GM12878 (cell line): ENCODE data around the gene SUMF1. TPM values are rescaled to one million over a fixed set of nuclear protein-coding genes. Genes with fewer than 3 reads are reported as not detected.

ENCODE experiments used
- ATAC-seq: fragments of 200-7000 bp; cut with Tn5 transposase; 3 replicates; pipeline ENCODE4 v1.9.1; 2020; ENCODE audit warnings: mild to moderate bottlenecking, moderate library complexity
- BruUV-seq: library from RNA; stranded (reverse); fragments of 400-500 nt; replicated peaks from 2 replicates; lab custom pipeline; 2021; lab: Mats Ljungman, UMichigan
- CTCF ChIA-PET: fragments of 300-600 bp; sonication (Branson Sonifier 250); formaldehyde crosslinking; extraction: SDS; loops from one replicate; lab custom pipeline; 2021; ENCODE audit warnings: inconsistent platforms; lab: Yijun Ruan, JAX
- POLR2A ChIA-PET: fragments of 350-600 bp; formaldehyde crosslinking; extraction: SDS; loops from one replicate; lab custom pipeline; 2021; ENCODE audit warnings: inconsistent platforms; lab: Charles Lee
- RAD21 ChIA-PET: fragments of 300-600 bp; sonication (Branson Sonifier 250); formaldehyde crosslinking; loops from one replicate; lab custom pipeline; 2023; ENCODE audit warnings: antibody characterized with exemption; ENCODE audit not compliant: unreplicated experiment; lab: Charles Lee
- SMC1A ChIA-PET: fragments of 300-600 bp; sonication (Branson Sonifier 250); formaldehyde crosslinking; loops from one replicate; lab custom pipeline; 2023; ENCODE audit not compliant: unreplicated experiment, uncharacterized antibody; lab: Charles Lee
- DNase-seq: peaks from one replicate; pipeline ENCODE4 v3.0.0-alpha.2; 2011; ENCODE audit warnings: low read depth, low spot score
- FAIRE-seq: peaks from 3 replicates; lab custom pipeline; 2011; peaks lifted over from hg19 to GRCh38; lab: Jason Lieb, UNC
- H2AFZ ChIP-seq: 2 replicates; pipeline ENCODE4 v1.6.0; 2011; ENCODE audit warnings: low read depth, low read length, control low read depth; ENCODE audit not compliant: control insufficient read depth
- H3K27ac ChIP-seq: 2 replicates; pipeline ENCODE4 v1.5.1; 2011; ENCODE audit warnings: control low read depth; ENCODE audit not compliant: control insufficient read depth, insufficient read depth
- H3K27me3 ChIP-seq, 2 experiments: replicated peaks in 1 of 2; 2 replicates each; pipeline versions ENCODE4 v1.6.0 to v1.6.1; 2011; ENCODE audit warnings: low read length in 1 of 2; ENCODE audit not compliant: control insufficient read depth in 2 of 2, insufficient read depth in 2 of 2
- H3K36me3 ChIP-seq, 2 experiments: 2 replicates each; pipeline ENCODE4 v1.5.1; 2011; ENCODE audit warnings: low read length in 1 of 2; ENCODE audit not compliant: control insufficient read depth in 2 of 2, insufficient read depth in 2 of 2
- H3K4me1 ChIP-seq: 2 replicates; pipeline ENCODE4 v1.6.1; 2011; ENCODE audit warnings: mild to moderate bottlenecking, low read length, moderate library complexity, mixed read lengths; ENCODE audit not compliant: control insufficient read depth, insufficient read depth
- H3K4me2 ChIP-seq: 2 replicates; pipeline ENCODE4 v1.6.0; 2011; ENCODE audit warnings: control low read depth; ENCODE audit not compliant: control insufficient read depth, insufficient read depth
- H3K4me3 ChIP-seq: fragments of 200-600 bp; sonication (generic); 2 replicates; pipeline ENCODE4 v1.5.1; 2016
- H3K79me2 ChIP-seq: 2 replicates; pipeline ENCODE4 v1.6.0; 2011; ENCODE audit warnings: low read length; ENCODE audit not compliant: control insufficient read depth, insufficient read depth
- H3K9ac ChIP-seq: 2 replicates; pipeline ENCODE4 v1.8.0; 2011; ENCODE audit warnings: low read length, control low read depth, mixed read lengths; ENCODE audit not compliant: control insufficient read depth, insufficient read depth
- H3K9me3 ChIP-seq: replicated peaks from 3 replicates; pipeline ENCODE4 v1.5.1; 2011; ENCODE audit warnings: mild to moderate bottlenecking, low read length; ENCODE audit not compliant: control insufficient read depth, insufficient read depth
- H4K20me1 ChIP-seq: 2 replicates; pipeline ENCODE4 v1.6.0; 2011; ENCODE audit not compliant: control insufficient read depth, insufficient read depth
- ATF7 ChIP-seq: fragments of 450-650 bp; IDR thresholded peaks from 2 replicates; pipeline ENCODE4 v1.6.1; 2016; ENCODE audit warnings: low read depth, mild to moderate bottlenecking
- CHD4 ChIP-seq: fragments of 200-600 bp; sonication (generic); IDR thresholded peaks from 2 replicates; pipeline ENCODE4 v1.6.1; 2016; ENCODE audit warnings: mild to moderate bottlenecking
- ETV6 ChIP-seq, 2 experiments: fragments of 450-650 bp in 1 of 2; IDR thresholded peaks in 1 of 2; conservative IDR thresholded peaks in 1 of 2; 2 replicates each; pipeline ENCODE4 v1.6.1; 2014; ENCODE audit warnings: antibody characterized with exemption in 1 of 2, borderline replicate concordance in 1 of 2, low read depth in 1 of 2, mild to moderate bottlenecking in 1 of 2, moderate library complexity in 1 of 2
- GABPA ChIP-seq: IDR thresholded peaks from 2 replicates; pipeline ENCODE4 v1.6.1; 2014; ENCODE audit warnings: antibody characterized with exemption, low read depth, mild to moderate bottlenecking, inconsistent platforms
- GATAD2B ChIP-seq: fragments of 450-650 bp; conservative IDR thresholded peaks from 2 replicates; pipeline ENCODE4 v1.6.1; 2017; ENCODE audit warnings: low read depth, mild to moderate bottlenecking, moderate library complexity
- IKZF1 ChIP-seq: fragments of 450-650 bp; conservative IDR thresholded peaks from 2 replicates; pipeline ENCODE4 v1.6.1; 2017; ENCODE audit warnings: antibody characterized with exemption, mild to moderate bottlenecking
- IKZF2 ChIP-seq, 2 experiments: fragments of 450-650 bp; IDR thresholded peaks; 2 replicates each; pipeline ENCODE4 v1.6.1; 2017; ENCODE audit warnings: mild to moderate bottlenecking in 2 of 2, moderate library complexity in 2 of 2
- IRF4 ChIP-seq: IDR thresholded peaks from 2 replicates; pipeline ENCODE4 v1.6.1; 2011; ENCODE audit warnings: low read depth, low read length
- NFIC ChIP-seq: IDR thresholded peaks from 2 replicates; pipeline ENCODE4 v1.6.1; 2012; ENCODE audit warnings: low read depth, mild to moderate bottlenecking, inconsistent platforms, low read length, moderate library complexity
- RB1 ChIP-seq: fragments of 450-650 bp; formaldehyde crosslinking; IDR thresholded peaks from 2 replicates; pipeline ENCODE4 v1.6.1; 2017; ENCODE audit warnings: mild to moderate bottlenecking, borderline replicate concordance
- SRF ChIP-seq, 2 experiments: IDR thresholded peaks; 2 replicates each; pipeline ENCODE4 v1.6.1; 2011; ENCODE audit warnings: low read depth in 2 of 2, low read length in 2 of 2, mild to moderate bottlenecking in 1 of 2, moderate library complexity in 1 of 2
- STAT1 ChIP-seq: fragments of 450-650 bp; conservative IDR thresholded peaks from 2 replicates; pipeline ENCODE4 v1.6.1; 2014; ENCODE audit warnings: antibody characterized with exemption, mild to moderate bottlenecking
- TCF3 ChIP-seq: IDR thresholded peaks from 2 replicates; pipeline ENCODE4 v1.6.1; 2012; ENCODE audit warnings: low read depth, mild to moderate bottlenecking, low read length, borderline replicate concordance; ENCODE audit not compliant: insufficient read depth
- TCF7 ChIP-seq: IDR thresholded peaks from 2 replicates; pipeline ENCODE4 v1.6.1; 2014; ENCODE audit warnings: antibody characterized with exemption, borderline replicate concordance
- WGBS: methylation state at CpG from one replicate; pipeline ENCODE4 v1.1.6; 2016; ENCODE audit warnings: low lambda C conversion rate; ENCODE audit not compliant: insufficient replicate concordance, insufficient coverage; ENCODE audit errors: missing lambda C conversion rate; 5-methylcytosine and 5-hydroxymethylcytosine counted together
- in situ Hi-C: fragments of 300-500 bp; cut with MboI; formaldehyde crosslinking; loops from 9 replicates; pipeline ENCODE4 v1.14.3; 2018; ENCODE audit warnings: mixed read lengths
- intact Hi-C: fragments of 100-400 bp; cut with micrococcal nuclease; formaldehyde crosslinking; loops from one replicate; pipeline ENCODE4 v1.14.2; 2022; ENCODE audit not compliant: unreplicated experiment
- polyA plus RNA-seq, 11 experiments: library from polyadenylated mRNA; depleted of rRNA in 4 of 11; unstranded in 6 of 11; stranded (reverse) in 5 of 11; fragments of >200 nt; fragmentation: Nextera tagmentation in 4 of 11; fragmentation: Illumina TruSeq in 1 of 11; extraction: Ambion mirVana in 4 of 11; extraction: Trizol in 1 of 11; gene quantifications; 1 replicate in 1 of 11; 2 replicates in 10 of 11; pipeline versions ENCODE4 v1.2.1 to v1.2.3, GENCODE V29; 2011 to 2016; ENCODE audit warnings: inconsistent platforms in 2 of 11, missing spikeins in 2 of 11, low read depth in 1 of 11
- total RNA-seq, 4 experiments: library from RNA; depleted of rRNA in 3 of 4; stranded (reverse); fragments of >200 nt in 3 of 4; fragmentation: Illumina TruSeq in 1 of 4; extraction: Trizol in 1 of 4; gene quantifications; 2 replicates each; pipeline versions ENCODE4 v1.2.1 to v1.2.3, GENCODE V29; 2013 to 2021
- TF ChIP-seq, protein P1 (sequence below): IDR thresholded peaks from 2 replicates; pipeline ENCODE4 v1.6.1; 2012; ENCODE audit warnings: mild to moderate bottlenecking, low read depth, low read length
- TF ChIP-seq, protein P2 (sequence below): IDR thresholded peaks from 2 replicates; pipeline ENCODE4 v1.6.1; 2011; ENCODE audit warnings: low read depth, low read length, improper control_type of control experiment, borderline replicate concordance
- TF ChIP-seq, protein P3 (sequence below): fragments of 450-650 bp; IDR thresholded peaks from 2 replicates; pipeline ENCODE4 v1.6.1; 2018; ENCODE audit warnings: mild to moderate bottlenecking, low read depth, moderate library complexity; ENCODE audit not compliant: partially characterized antibody

The SUMF1 gene
- total and polyA plus RNA-seq, 10 of the 15 experiments (the other 5 are each of a cell fraction or from before 2014, with no cell fraction given) = 3.2 to 14.3 (median 8.5) TPM

- no TSS peak for BruUV-seq
- Histone ChIP-seq H3K4me1 (peaks cover 47% of the 10 kb centered on the region), H3K27me3 (no peaks in the 10 kb centered on the region), H2AFZ (no peak overlapping the region), H3K36me3 (peaks cover 3 to 5% of the 10 kb centered on the region in 2 experiments), H3K4me3 (peak overlapping the region; percentile 52; the same call in 1 of the 2 replicates), H3K9ac (no peak overlapping the region), H3K27ac (no peak overlapping the region), H3K4me2 (peak overlapping the region; percentile 85), H3K79me2 (peaks cover 21% of the 10 kb centered on the region), H4K20me1 (no peaks in the 10 kb centered on the region), H3K9me3 (no peaks in the 10 kb centered on the region)
- in situ Hi-C loops (loop anchor here (10.0 kb wide), 1 partner anchor 692 kb away; no protein-coding TSS in a partner anchor), intact Hi-C loops (loop anchor here (10.0 kb wide), 1 partner anchor 482 kb away; no protein-coding TSS in a partner anchor)
- ChIA-PET SMC1A (interaction anchor here (1.0 to 12.9 kb wide), 5 partner anchors 9 to 152 kb away, joined by 3 to 180 read pairs (median 12); partner anchors contain the start of gene ITPR1), CTCF (interaction anchor here (1.5 to 3.5 kb wide), 3 partner anchors 9 to 152 kb away, joined by 10 to 14 read pairs (median 11); partner anchors contain the start of gene ITPR1), RAD21 (interaction anchor here (0.6 to 9.8 kb wide), 9 partner anchors 8 to 520 kb away, joined by 3 to 128 read pairs (median 5); partner anchors contain the start of gene ITPR1), POLR2A (interaction anchor here (9.2 kb wide), 1 partner anchor 9 kb away, joined by 132 read pairs; the partner anchor contains the start of gene ITPR1)
- FAIRE-seq = peak; percentile 13
- peak; percentile 51 for ATAC-seq
- WGBS = 6% methylated on average over 5 of the region's 5 CpGs
- no peak for DNase-seq
- TF ChIP-seq IKZF1 = peak; percentile 46
- TF ChIP-seq, protein P1, sequence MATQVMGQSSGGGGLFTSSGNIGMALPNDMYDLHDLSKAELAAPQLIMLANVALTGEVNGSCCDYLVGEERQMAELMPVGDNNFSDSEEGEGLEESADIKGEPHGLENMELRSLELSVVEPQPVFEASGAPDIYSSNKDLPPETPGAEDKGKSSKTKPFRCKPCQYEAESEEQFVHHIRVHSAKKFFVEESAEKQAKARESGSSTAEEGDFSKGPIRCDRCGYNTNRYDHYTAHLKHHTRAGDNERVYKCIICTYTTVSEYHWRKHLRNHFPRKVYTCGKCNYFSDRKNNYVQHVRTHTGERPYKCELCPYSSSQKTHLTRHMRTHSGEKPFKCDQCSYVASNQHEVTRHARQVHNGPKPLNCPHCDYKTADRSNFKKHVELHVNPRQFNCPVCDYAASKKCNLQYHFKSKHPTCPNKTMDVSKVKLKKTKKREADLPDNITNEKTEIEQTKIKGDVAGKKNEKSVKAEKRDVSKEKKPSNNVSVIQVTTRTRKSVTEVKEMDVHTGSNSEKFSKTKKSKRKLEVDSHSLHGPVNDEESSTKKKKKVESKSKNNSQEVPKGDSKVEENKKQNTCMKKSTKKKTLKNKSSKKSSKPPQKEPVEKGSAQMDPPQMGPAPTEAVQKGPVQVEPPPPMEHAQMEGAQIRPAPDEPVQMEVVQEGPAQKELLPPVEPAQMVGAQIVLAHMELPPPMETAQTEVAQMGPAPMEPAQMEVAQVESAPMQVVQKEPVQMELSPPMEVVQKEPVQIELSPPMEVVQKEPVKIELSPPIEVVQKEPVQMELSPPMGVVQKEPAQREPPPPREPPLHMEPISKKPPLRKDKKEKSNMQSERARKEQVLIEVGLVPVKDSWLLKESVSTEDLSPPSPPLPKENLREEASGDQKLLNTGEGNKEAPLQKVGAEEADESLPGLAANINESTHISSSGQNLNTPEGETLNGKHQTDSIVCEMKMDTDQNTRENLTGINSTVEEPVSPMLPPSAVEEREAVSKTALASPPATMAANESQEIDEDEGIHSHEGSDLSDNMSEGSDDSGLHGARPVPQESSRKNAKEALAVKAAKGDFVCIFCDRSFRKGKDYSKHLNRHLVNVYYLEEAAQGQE = no peak
- TF ChIP-seq TCF7 = no peak
- 0 out of 2 replicates have a peak, but pooled peaks have one; percentile 33 for TF ChIP-seq TCF3
- TF ChIP-seq, protein P2, sequence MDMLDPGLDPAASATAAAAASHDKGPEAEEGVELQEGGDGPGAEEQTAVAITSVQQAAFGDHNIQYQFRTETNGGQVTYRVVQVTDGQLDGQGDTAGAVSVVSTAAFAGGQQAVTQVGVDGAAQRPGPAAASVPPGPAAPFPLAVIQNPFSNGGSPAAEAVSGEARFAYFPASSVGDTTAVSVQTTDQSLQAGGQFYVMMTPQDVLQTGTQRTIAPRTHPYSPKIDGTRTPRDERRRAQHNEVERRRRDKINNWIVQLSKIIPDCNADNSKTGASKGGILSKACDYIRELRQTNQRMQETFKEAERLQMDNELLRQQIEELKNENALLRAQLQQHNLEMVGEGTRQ = no peak
- peak; percentile 69; the same call in 1 of the 2 replicates for TF ChIP-seq IRF4
- 0 out of 2 replicates have a peak, but pooled peaks have one; percentile 23 for TF ChIP-seq GATAD2B
- no peak for TF ChIP-seq STAT1
- TF ChIP-seq GABPA = no peak
- TF ChIP-seq ETV6 (conservative IDR thresholded peaks at IDR 0.05 in 1 of 2, IDR thresholded peaks at IDR 0.05 in 1 of 2; ENCODE audit: borderline replicate concordance in 1 of 2, low read depth in 1 of 2) = no peak
- peak; percentile 44; the same call in 1 of the 2 replicates for TF ChIP-seq ATF7
- TF ChIP-seq CHD4 = no peak
- peak; percentile 46; the same call in 1 of the 2 replicates for TF ChIP-seq NFIC
- TF ChIP-seq SRF (IDR thresholded peaks at IDR 0.05; ENCODE audit: low read depth in 2 of 2, low read length in 2 of 2) = no peak
- TF ChIP-seq RB1 = no peak
- TF ChIP-seq IKZF2 (IDR thresholded peaks at IDR 0.05) = peak; percentile 74 to 76
- TF ChIP-seq, protein P3, sequence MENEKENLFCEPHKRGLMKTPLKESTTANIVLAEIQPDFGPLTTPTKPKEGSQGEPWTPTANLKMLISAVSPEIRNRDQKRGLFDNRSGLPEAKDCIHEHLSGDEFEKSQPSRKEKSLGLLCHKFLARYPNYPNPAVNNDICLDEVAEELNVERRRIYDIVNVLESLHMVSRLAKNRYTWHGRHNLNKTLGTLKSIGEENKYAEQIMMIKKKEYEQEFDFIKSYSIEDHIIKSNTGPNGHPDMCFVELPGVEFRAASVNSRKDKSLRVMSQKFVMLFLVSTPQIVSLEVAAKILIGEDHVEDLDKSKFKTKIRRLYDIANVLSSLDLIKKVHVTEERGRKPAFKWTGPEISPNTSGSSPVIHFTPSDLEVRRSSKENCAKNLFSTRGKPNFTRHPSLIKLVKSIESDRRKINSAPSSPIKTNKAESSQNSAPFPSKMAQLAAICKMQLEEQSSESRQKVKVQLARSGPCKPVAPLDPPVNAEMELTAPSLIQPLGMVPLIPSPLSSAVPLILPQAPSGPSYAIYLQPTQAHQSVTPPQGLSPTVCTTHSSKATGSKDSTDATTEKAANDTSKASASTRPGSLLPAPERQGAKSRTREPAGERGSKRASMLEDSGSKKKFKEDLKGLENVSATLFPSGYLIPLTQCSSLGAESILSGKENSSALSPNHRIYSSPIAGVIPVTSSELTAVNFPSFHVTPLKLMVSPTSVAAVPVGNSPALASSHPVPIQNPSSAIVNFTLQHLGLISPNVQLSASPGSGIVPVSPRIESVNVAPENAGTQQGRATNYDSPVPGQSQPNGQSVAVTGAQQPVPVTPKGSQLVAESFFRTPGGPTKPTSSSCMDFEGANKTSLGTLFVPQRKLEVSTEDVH = no peak
Observed at GRCh38 chr3:4503050-4503449, 36.0 kb upstream of the SUMF1 start.
